Measurements from ENCODE around the gene C3orf38. TPM values are rescaled to one million over a fixed set of nuclear protein-coding genes. Genes with fewer than 3 reads are reported as not detected.

Gene C3orf38
- total RNA-seq, 2 experiments from 2014 or later: 27.5 TPM

DNA sequence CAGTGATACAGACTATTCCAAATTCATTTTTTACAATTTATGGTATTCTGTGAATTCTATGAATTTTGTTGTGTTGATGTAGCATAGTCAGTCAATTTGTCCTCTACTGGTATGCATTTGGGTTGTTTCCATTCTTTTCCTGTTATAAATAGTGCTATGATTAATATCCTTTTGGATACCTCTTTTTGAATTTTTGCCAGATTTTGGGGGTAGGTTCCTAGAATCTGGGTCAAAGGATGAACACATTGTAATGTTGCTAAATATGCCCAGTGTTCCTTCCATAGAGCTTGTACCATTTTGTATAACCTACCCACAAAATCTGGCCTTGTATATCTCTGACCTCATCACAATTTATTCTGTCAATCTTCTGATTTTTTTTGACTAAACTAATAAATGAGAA lies 44.4 kb upstream of the C3orf38 start:
- CTCF ChIA-PET (ENCODE audit: unreplicated experiment): no interaction called here

DNA sequence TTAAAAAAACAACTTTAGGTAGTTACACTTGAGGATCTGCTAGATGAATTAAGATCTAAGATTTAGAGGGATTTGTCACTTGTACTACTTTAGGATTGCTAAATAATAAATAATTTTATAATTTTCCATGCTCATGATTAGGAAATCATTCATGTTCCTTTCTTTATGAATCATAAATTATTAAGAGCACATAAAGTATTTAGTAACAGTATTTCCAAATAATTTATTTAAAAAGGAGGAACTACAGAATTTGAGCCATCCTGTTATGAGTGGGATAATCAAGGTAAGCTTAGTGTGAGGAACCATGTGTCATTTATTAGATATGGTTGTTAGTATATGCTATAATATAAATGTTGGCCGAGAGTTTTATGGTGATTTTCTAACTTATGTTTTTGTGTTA lies 37.5 kb upstream of the C3orf38 start:
- ChIA-PET POLR2A (interaction anchor here (1.2 to 1.5 kb wide), 4 partner anchors 12 to 454 kb away, joined by 3 to 4 read pairs (median 3); no protein-coding TSS in a partner anchor), CTCF (ENCODE audit: unreplicated experiment) (no interaction called here)
- Histone ChIP-seq H3K27ac (ENCODE audit: low read depth, low read length, poor library complexity, severe bottlenecking) (no peak overlapping the region), H4K20me1 (ENCODE audit: insufficient read depth, low read length) (peaks cover 8% of the 10 kb centered on the region), H3K36me3 (ENCODE audit: insufficient read depth, low read length) (peaks cover 23% of the 10 kb centered on the region; the same call in 1 of the 2 replicates), H3K4me3 (ENCODE audit: low read depth, low read length, poor library complexity, severe bottlenecking) (no peak overlapping the region), H3K4me1 (ENCODE audit: insufficient read depth, low read length, poor library complexity, severe bottlenecking) (no peaks in the 10 kb centered on the region), H3K4me2 (ENCODE audit: low read length) (no peak overlapping the region), H3K9me3 (ENCODE audit: low read length) (no peaks in the 10 kb centered on the region), H2AFZ (ENCODE audit: low read length) (no peak overlapping the region), H3K79me2 (ENCODE audit: insufficient read depth, low read depth, low read length) (no peaks in the 10 kb centered on the region), H3K9me2 (ENCODE audit: insufficient read depth, low read length) (no peaks in the 10 kb centered on the region)
- no peak for DNase-seq (ENCODE audit: low spot score)
- TF ChIP-seq, protein P1, sequence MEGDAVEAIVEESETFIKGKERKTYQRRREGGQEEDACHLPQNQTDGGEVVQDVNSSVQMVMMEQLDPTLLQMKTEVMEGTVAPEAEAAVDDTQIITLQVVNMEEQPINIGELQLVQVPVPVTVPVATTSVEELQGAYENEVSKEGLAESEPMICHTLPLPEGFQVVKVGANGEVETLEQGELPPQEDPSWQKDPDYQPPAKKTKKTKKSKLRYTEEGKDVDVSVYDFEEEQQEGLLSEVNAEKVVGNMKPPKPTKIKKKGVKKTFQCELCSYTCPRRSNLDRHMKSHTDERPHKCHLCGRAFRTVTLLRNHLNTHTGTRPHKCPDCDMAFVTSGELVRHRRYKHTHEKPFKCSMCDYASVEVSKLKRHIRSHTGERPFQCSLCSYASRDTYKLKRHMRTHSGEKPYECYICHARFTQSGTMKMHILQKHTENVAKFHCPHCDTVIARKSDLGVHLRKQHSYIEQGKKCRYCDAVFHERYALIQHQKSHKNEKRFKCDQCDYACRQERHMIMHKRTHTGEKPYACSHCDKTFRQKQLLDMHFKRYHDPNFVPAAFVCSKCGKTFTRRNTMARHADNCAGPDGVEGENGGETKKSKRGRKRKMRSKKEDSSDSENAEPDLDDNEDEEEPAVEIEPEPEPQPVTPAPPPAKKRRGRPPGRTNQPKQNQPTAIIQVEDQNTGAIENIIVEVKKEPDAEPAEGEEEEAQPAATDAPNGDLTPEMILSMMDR (conservative IDR thresholded peaks at IDR 0.05; ENCODE audit: low read length): no peak
- TF ChIP-seq EZH2phosphoT487 (IDR thresholded peaks at IDR 0.05; ENCODE audit: borderline replicate concordance, low read depth, low read length): no peak
- no TSS peak for BruUV-seq (replicated peaks)
- intact Hi-C loops (cut with micrococcal nuclease; ENCODE audit: unreplicated experiment): loop anchor here (2.0 to 5.0 kb wide), 3 partner anchors 55 to 340 kb away; partner anchors contain the start of genes CGGBP1 and ZNF654

More for the DNA sequence above, 44.4 kb upstream of the C3orf38 start:
- Histone ChIP-seq H2AFZ (ENCODE audit: low read length) (no peak overlapping the region), H3K4me3 (ENCODE audit: low read depth, low read length, poor library complexity, severe bottlenecking) (no peak overlapping the region), H3K4me2 (ENCODE audit: low read length) (no peak overlapping the region), H3K27ac (ENCODE audit: low read depth, low read length, poor library complexity, severe bottlenecking) (no peak overlapping the region), H3K36me3 (ENCODE audit: insufficient read depth, low read length) (peaks cover 23% of the 10 kb centered on the region), H3K9me2 (ENCODE audit: insufficient read depth, low read length) (no peaks in the 10 kb centered on the region), H4K20me1 (ENCODE audit: insufficient read depth, low read length) (peaks cover 4% of the 10 kb centered on the region; the same call in 1 of the 2 replicates), H3K79me2 (ENCODE audit: insufficient read depth, low read depth, low read length) (no peaks in the 10 kb centered on the region), H3K4me1 (ENCODE audit: insufficient read depth, low read length, poor library complexity, severe bottlenecking) (no peaks in the 10 kb centered on the region), H3K9me3 (ENCODE audit: low read length) (peaks cover 6% of the 10 kb centered on the region; the same call in 1 of the 2 replicates)
- no peak for TF ChIP-seq EZH2phosphoT487 (IDR thresholded peaks at IDR 0.05; ENCODE audit: borderline replicate concordance, low read depth, low read length)
- TF ChIP-seq, protein P1 (conservative IDR thresholded peaks at IDR 0.05; ENCODE audit: low read length): no peak
- POLR2A ChIA-PET: no interaction called here
- intact Hi-C loops (cut with micrococcal nuclease; ENCODE audit: unreplicated experiment): no loop called here
- BruUV-seq (replicated peaks): no TSS peak
- no peak for DNase-seq (ENCODE audit: low spot score)

Data from OCI-LY7 (cell line).